NCI-H226 (cell line): ENCODE measurements around the gene PODXL2.
"Not testable (repeated sequence)": the region's sequence is repeated elsewhere in the genome, so short reads cannot be mapped to it uniquely, and the experiment has no call there.

ENCODE experiments used
- DNase-seq: peaks from one replicate; pipeline ENCODE4 v3.0.0-alpha.2; 2015

Gene PODXL2

GRCh38 chr3:127677541-127678314, 48.7 kb downstream of the PODXL2 start:
- no peak for DNase-seq

- no peak for DNase-seq
Measured at GRCh38 chr3:127678315-127678599, 49.3 kb downstream of the PODXL2 start.

- DNase-seq, result no peak
Measured at GRCh38 chr3:127678611-127679533, 49.9 kb downstream of the PODXL2 start.

- DNase-seq, result no peak
Measured at GRCh38 chr3:127679534-127680145, 50.7 kb downstream of the PODXL2 start.

GRCh38 chr3:127680146-127680661, 51.2 kb downstream of the PODXL2 start:
- no peak for DNase-seq

GRCh38 chr3:127680798-127681221, 51.8 kb downstream of the PODXL2 start:
- no peak for DNase-seq

- DNase-seq, result not testable (repeated sequence)
Measured at GRCh38 chr3:127682175-127682554, 53.2 kb downstream of the PODXL2 start.

GRCh38 chr3:127682561-127682960, 53.6 kb downstream of the PODXL2 start:
- no peak for DNase-seq

- DNase-seq, result no peak
Measured at GRCh38 chr3:127684871-127685707, 56.1 kb downstream of the PODXL2 start.

GRCh38 chr3:127685708-127686511, 56.9 kb downstream of the PODXL2 start:
- DNase-seq, result no peak

- DNase-seq, result no peak
Measured at GRCh38 chr3:127686512-127686894, 57.5 kb downstream of the PODXL2 start.

- no peak for DNase-seq
Measured at GRCh38 chr3:127687228-127687737, 58.3 kb downstream of the PODXL2 start.

GRCh38 chr3:127688022-127688415, 59.0 kb downstream of the PODXL2 start:
- no peak for DNase-seq

GRCh38 chr3:127688416-127689265, 59.7 kb downstream of the PODXL2 start:
- no peak for DNase-seq

GRCh38 chr3:127689266-127689860, 60.4 kb downstream of the PODXL2 start:
- no peak for DNase-seq

- DNase-seq, result peak; percentile 58
Measured at GRCh38 chr3:127690106-127690505, 61.1 kb downstream of the PODXL2 start.

- DNase-seq, result peak; percentile 43
Measured at GRCh38 chr3:127690823-127691452, 62.0 kb downstream of the PODXL2 start.

- no peak for DNase-seq
Measured at GRCh38 chr3:127691489-127691888, 62.5 kb downstream of the PODXL2 start.

- DNase-seq, result no peak
Measured at GRCh38 chr3:127691974-127692373, 63.0 kb downstream of the PODXL2 start.
